Spleen (tissue), 7 donors: Measurements from ENCODE around the gene SERBP1.

ENCODE experiments used
- CTCF ChIP-seq, 11 experiments: fragments of 200-600 bp in 7 of 11; fragments of 450-650 bp in 4 of 11; sonication (generic) in 4 of 11; IDR thresholded peaks in 8 of 11; conservative IDR thresholded peaks in 3 of 11; 1 replicate in 7 of 11; 2 replicates in 4 of 11; pipeline versions ENCODE4 v1.4.0 to v1.8.0; 2016 to 2021; ENCODE audit warnings: antibody characterized with exemption in 11 of 11, inconsistent platforms in 4 of 11, mild to moderate bottlenecking in 1 of 11
- POLR2A ChIP-seq, 3 donors: fragments of 450-650 bp; IDR thresholded peaks; one replicate each; pipeline ENCODE4 v1.5.1; 2017; ENCODE audit warnings: antibody characterized with exemption in 3 of 3, mild to moderate bottlenecking in 1 of 3
- donor health status: DM: no; HTN: no; CAD: no; lungs with moderate emphysema.
- donor health status: DM: no; HTN: no; CAD: no.
- donor health status: DM: no; HTN: no; CAD: no.

- no peak for TF ChIP-seq POLR2A (IDR thresholded peaks at IDR 0.05)
- TF ChIP-seq CTCF (IDR thresholded peaks at IDR 0.05 in 8 of 11, conservative IDR thresholded peaks at IDR 0.05 in 3 of 11) = no peak
Measured at GRCh38 chr1:67432745-67433144, 2.5 kb upstream of the SERBP1 start.
